Measurements from ENCODE around the gene PAK2.

DNA sequence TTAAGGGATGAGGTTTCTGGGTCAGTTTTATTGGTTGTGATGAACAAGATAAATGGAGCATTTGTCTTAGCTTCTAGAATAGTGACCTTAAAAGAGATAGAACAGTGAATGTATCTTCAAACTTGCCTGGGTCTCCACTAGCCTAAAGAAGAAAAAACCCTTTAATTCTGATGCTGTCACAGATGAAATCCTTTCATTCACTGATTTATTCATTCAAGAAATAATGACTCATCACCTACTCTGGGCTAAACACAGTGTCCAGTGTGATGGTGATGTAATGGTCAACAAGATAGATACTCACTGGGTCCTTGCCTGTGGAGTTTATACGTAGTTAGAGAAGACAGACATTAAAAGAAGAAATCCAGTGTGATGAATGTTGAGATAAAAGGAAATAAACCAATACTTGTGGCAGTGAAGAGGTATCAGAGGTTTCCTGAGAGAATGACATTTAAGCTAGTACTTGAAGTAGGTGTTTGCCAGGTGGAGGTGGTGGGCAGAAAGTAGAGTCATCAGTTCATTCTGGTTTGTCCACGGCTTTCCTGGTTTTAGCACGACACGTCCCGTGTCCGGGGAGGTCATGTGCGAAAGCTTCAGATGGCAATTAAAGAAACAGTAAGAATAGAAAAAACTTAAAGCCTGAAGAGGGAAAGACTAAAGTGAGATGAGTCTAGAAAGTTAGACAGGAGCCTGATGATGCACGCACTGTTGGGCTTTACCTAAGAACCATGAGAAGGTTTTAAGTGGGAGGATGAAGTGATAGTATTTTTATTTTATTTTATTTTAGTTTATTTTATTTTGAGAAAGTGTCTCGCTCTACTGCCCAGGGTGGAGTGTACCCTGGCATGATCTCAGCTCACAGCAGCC lies 18.5 kb downstream of the PAK2 start:
- TF ChIP-seq, protein P1, sequence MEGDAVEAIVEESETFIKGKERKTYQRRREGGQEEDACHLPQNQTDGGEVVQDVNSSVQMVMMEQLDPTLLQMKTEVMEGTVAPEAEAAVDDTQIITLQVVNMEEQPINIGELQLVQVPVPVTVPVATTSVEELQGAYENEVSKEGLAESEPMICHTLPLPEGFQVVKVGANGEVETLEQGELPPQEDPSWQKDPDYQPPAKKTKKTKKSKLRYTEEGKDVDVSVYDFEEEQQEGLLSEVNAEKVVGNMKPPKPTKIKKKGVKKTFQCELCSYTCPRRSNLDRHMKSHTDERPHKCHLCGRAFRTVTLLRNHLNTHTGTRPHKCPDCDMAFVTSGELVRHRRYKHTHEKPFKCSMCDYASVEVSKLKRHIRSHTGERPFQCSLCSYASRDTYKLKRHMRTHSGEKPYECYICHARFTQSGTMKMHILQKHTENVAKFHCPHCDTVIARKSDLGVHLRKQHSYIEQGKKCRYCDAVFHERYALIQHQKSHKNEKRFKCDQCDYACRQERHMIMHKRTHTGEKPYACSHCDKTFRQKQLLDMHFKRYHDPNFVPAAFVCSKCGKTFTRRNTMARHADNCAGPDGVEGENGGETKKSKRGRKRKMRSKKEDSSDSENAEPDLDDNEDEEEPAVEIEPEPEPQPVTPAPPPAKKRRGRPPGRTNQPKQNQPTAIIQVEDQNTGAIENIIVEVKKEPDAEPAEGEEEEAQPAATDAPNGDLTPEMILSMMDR (IDR thresholded peaks at IDR 0.05) = no peak
- no peak for TF ChIP-seq POLR2A (IDR thresholded peaks at IDR 0.05)
